Liver (tissue), 9 donors: ENCODE results near the gene ATP7B. TPM values are rescaled to one million over a fixed set of nuclear protein-coding genes. Genes with fewer than 3 reads are reported as not detected.

ENCODE experiments used
- DNase-seq: peaks from one replicate; pipeline ENCODE4 v3.0.0-alpha.2; 2017; ENCODE audit warnings: low spot score
- H3K27ac ChIP-seq, 2 donors: one replicate each; pipeline ENCODE4 v1.7.0; 2013; ENCODE audit warnings: inconsistent platforms in 2 of 2, low read length in 2 of 2, control low read depth in 1 of 2, low read depth in 1 of 2, mild to moderate bottlenecking in 1 of 2
- H3K27me3 ChIP-seq, 4 donors: one replicate each; pipeline versions ENCODE4 v1.6.1 to v1.7.0; 2013; ENCODE audit warnings: low read length in 3 of 4, inconsistent platforms in 1 of 4, mild to moderate bottlenecking in 1 of 4, moderate library complexity in 1 of 4; ENCODE audit not compliant: control insufficient read depth in 4 of 4, insufficient read depth in 4 of 4
- H3K36me3 ChIP-seq, 4 donors: one replicate each; pipeline versions ENCODE4 v1.6.1 to v1.7.0; 2013; ENCODE audit warnings: low read length in 3 of 4, mild to moderate bottlenecking in 3 of 4, low read depth in 1 of 4, moderate library complexity in 1 of 4; ENCODE audit not compliant: control insufficient read depth in 4 of 4, insufficient read depth in 3 of 4
- H3K4me1 ChIP-seq, 4 donors: one replicate each; pipeline versions ENCODE4 v1.6.1 to v1.7.0; 2013; ENCODE audit warnings: low read length in 3 of 4, mild to moderate bottlenecking in 3 of 4, moderate library complexity in 1 of 4; ENCODE audit not compliant: control insufficient read depth in 4 of 4, insufficient read depth in 4 of 4
- H3K4me3 ChIP-seq, 3 donors: one replicate each; pipeline versions ENCODE4 v1.6.1 to v1.7.0; 2013; ENCODE audit warnings: low read length in 3 of 3, control low read depth in 1 of 3, low read depth in 1 of 3, mild to moderate bottlenecking in 1 of 3
- H3K9ac ChIP-seq, 2 donors: one replicate each; pipeline ENCODE4 v1.7.0; 2013; ENCODE audit warnings: low read length in 2 of 2, mild to moderate bottlenecking in 2 of 2, moderate library complexity in 2 of 2, control low read depth in 1 of 2, low read depth in 1 of 2
- H3K9me3 ChIP-seq, 4 donors: one replicate each; pipeline versions ENCODE4 v1.6.1 to v1.7.0; 2013; ENCODE audit warnings: low read length in 3 of 4; ENCODE audit not compliant: control insufficient read depth in 4 of 4
- EGR1 ChIP-seq, 2 donors: IDR thresholded peaks; 2 replicates each; pipeline ENCODE4 v1.6.1; 2016 to 2018; ENCODE audit warnings: antibody characterized with exemption in 2 of 2, low read depth in 2 of 2
- FOXA1 ChIP-seq: IDR thresholded peaks from 2 replicates; pipeline ENCODE4 v1.6.1; 2016; ENCODE audit warnings: antibody characterized with exemption
- FOXA2 ChIP-seq: IDR thresholded peaks from 2 replicates; pipeline ENCODE4 v1.6.1; 2016; ENCODE audit warnings: antibody characterized with exemption
- GABPA ChIP-seq, 2 donors: IDR thresholded peaks in 1 of 2; conservative IDR thresholded peaks in 1 of 2; 2 replicates each; pipeline ENCODE4 v1.6.1; 2016; ENCODE audit warnings: antibody characterized with exemption in 2 of 2, mild to moderate bottlenecking in 1 of 2, moderate library complexity in 1 of 2
- HNF4A ChIP-seq, 2 donors: conservative IDR thresholded peaks; 2 replicates each; pipeline ENCODE4 v1.6.1; 2016; ENCODE audit warnings: antibody characterized with exemption in 2 of 2, mild to moderate bottlenecking in 2 of 2
- HNF4G ChIP-seq: IDR thresholded peaks from 2 replicates; pipeline ENCODE4 v1.6.1; 2016; ENCODE audit warnings: antibody characterized with exemption
- JUND ChIP-seq, 2 donors: IDR thresholded peaks; 2 replicates each; pipeline ENCODE4 v1.6.1; 2016; ENCODE audit warnings: antibody characterized with exemption in 2 of 2
- NR2F2 ChIP-seq: IDR thresholded peaks from 2 replicates; pipeline ENCODE4 v1.6.1; 2016; ENCODE audit warnings: antibody characterized with exemption
- RAD21 ChIP-seq, 2 donors: IDR thresholded peaks; 2 replicates each; pipeline ENCODE4 v1.6.1; 2016; ENCODE audit warnings: antibody characterized with exemption in 2 of 2, mild to moderate bottlenecking in 2 of 2
- RXRA ChIP-seq, 2 donors: IDR thresholded peaks; 2 replicates each; pipeline ENCODE4 v1.6.1; 2017 to 2018; ENCODE audit warnings: antibody characterized with exemption in 2 of 2, mild to moderate bottlenecking in 1 of 2
- SP1 ChIP-seq: IDR thresholded peaks from 2 replicates; pipeline ENCODE4 v1.6.1; 2018; ENCODE audit warnings: antibody characterized with exemption, mild to moderate bottlenecking
- TAF1 ChIP-seq: conservative IDR thresholded peaks from 2 replicates; pipeline ENCODE4 v1.6.1; 2016; ENCODE audit warnings: antibody characterized with exemption, mild to moderate bottlenecking
- ZBTB33 ChIP-seq: IDR thresholded peaks from 2 replicates; pipeline ENCODE4 v1.6.1; 2016; ENCODE audit warnings: antibody characterized with exemption
- whole genome bisulfite sequencing: extraction: QIAGEN DNeasy Blood & Tissue Kit; methylation state at CpG from one replicate; pipeline ENCODE4 v1.1.7; 2013; 5-methylcytosine and 5-hydroxymethylcytosine counted together
- polyA plus RNA-seq, 2 donors: library from polyadenylated mRNA; stranded (reverse) in 1 of 2; unstranded in 1 of 2; fragments of 200-250 nt in 1 of 2; fragments of >200 nt in 1 of 2; fragmentation: Nextera tagmentation in 1 of 2; extraction: Ambion mirVana in 1 of 2; gene quantifications; one replicate each; pipeline versions ENCODE4 v1.2.1 to v1.2.3, GENCODE V29; 2013 to 2015
- total RNA-seq, 2 donors: library from RNA; depleted of rRNA; stranded (reverse); fragments of >200 nt; gene quantifications; one replicate each; pipeline ENCODE4 v1.2.3, GENCODE V29; 2014
- TF ChIP-seq, protein P1 (sequence below): IDR thresholded peaks from 2 replicates; pipeline ENCODE4 v1.6.1; 2016; ENCODE audit warnings: antibody characterized with exemption, mild to moderate bottlenecking
- TF ChIP-seq, protein P2 (sequence below): IDR thresholded peaks from 2 replicates; pipeline ENCODE4 v1.6.1; 2016; ENCODE audit warnings: antibody characterized with exemption
- TF ChIP-seq, protein P3 (sequence below): IDR thresholded peaks from 2 replicates; pipeline ENCODE4 v1.6.1; 2016; ENCODE audit warnings: antibody characterized with exemption
- donor health status: healthy.
- donor health status: healthy.
- donor health status: healthy.
- donor health status: healthy.
- donor health status: healthy.

The ATP7B gene
- total and polyA plus RNA-seq, 4 donors, result 8.0 to 37.7 (median 22.1) TPM

- Histone ChIP-seq H3K27me3 (no peaks in the 10 kb centered on the region), H3K27ac (no peak overlapping the region), H3K4me1 (no peaks in the 10 kb centered on the region), H3K36me3 (no peaks in the 10 kb centered on the region), H3K9ac (no peak overlapping the region), H3K4me3 (no peak overlapping the region), H3K9me3 (peaks cover 0 to 2% (median 0%) of the 10 kb centered on the region in 4 donors)
- TF ChIP-seq ZBTB33, result no peak
- no peak for TF ChIP-seq RXRA (IDR thresholded peaks at IDR 0.05)
- TF ChIP-seq HNF4A (conservative IDR thresholded peaks at IDR 0.05), result no peak
- TF ChIP-seq FOXA2, result no peak
- TF ChIP-seq JUND (IDR thresholded peaks at IDR 0.05), result no peak
- no peak for TF ChIP-seq TAF1
- TF ChIP-seq, protein P1, sequence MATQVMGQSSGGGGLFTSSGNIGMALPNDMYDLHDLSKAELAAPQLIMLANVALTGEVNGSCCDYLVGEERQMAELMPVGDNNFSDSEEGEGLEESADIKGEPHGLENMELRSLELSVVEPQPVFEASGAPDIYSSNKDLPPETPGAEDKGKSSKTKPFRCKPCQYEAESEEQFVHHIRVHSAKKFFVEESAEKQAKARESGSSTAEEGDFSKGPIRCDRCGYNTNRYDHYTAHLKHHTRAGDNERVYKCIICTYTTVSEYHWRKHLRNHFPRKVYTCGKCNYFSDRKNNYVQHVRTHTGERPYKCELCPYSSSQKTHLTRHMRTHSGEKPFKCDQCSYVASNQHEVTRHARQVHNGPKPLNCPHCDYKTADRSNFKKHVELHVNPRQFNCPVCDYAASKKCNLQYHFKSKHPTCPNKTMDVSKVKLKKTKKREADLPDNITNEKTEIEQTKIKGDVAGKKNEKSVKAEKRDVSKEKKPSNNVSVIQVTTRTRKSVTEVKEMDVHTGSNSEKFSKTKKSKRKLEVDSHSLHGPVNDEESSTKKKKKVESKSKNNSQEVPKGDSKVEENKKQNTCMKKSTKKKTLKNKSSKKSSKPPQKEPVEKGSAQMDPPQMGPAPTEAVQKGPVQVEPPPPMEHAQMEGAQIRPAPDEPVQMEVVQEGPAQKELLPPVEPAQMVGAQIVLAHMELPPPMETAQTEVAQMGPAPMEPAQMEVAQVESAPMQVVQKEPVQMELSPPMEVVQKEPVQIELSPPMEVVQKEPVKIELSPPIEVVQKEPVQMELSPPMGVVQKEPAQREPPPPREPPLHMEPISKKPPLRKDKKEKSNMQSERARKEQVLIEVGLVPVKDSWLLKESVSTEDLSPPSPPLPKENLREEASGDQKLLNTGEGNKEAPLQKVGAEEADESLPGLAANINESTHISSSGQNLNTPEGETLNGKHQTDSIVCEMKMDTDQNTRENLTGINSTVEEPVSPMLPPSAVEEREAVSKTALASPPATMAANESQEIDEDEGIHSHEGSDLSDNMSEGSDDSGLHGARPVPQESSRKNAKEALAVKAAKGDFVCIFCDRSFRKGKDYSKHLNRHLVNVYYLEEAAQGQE, result no peak
- no peak for TF ChIP-seq RAD21 (IDR thresholded peaks at IDR 0.05)
- no peak for TF ChIP-seq SP1
- TF ChIP-seq GABPA (IDR thresholded peaks at IDR 0.05 in 1 of 2, conservative IDR thresholded peaks at IDR 0.05 in 1 of 2), result no peak
- TF ChIP-seq HNF4G, result no peak
- no peak for TF ChIP-seq FOXA1
- TF ChIP-seq EGR1 (IDR thresholded peaks at IDR 0.05; ENCODE audit: low read depth in 2 of 2), result no peak
- no peak for TF ChIP-seq NR2F2
- TF ChIP-seq, protein P2, sequence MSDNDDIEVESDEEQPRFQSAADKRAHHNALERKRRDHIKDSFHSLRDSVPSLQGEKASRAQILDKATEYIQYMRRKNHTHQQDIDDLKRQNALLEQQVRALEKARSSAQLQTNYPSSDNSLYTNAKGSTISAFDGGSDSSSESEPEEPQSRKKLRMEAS, result no peak
- TF ChIP-seq, protein P3, sequence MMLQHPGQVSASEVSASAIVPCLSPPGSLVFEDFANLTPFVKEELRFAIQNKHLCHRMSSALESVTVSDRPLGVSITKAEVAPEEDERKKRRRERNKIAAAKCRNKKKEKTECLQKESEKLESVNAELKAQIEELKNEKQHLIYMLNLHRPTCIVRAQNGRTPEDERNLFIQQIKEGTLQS, result no peak
- 79% methylated on average over 7 of the region's 7 CpGs for WGBS
- DNase-seq, result no peak
Observed at GRCh38 chr13:52051400-52051799, 40.1 kb upstream of the ATP7B start.

- H3K36me3 ChIP-seq, result no peaks in the 10 kb centered on the region
- TF ChIP-seq HNF4A (conservative IDR thresholded peaks at IDR 0.05), result no peak
- TF ChIP-seq FOXA2, result no peak
- TF ChIP-seq FOXA1, result no peak
- TF ChIP-seq HNF4G, result no peak
- no peak for TF ChIP-seq SP1
- TF ChIP-seq TAF1, result no peak
- no peak for TF ChIP-seq NR2F2
- no peak for TF ChIP-seq ZBTB33
- TF ChIP-seq RXRA (IDR thresholded peaks at IDR 0.05), result no peak
- no peak for TF ChIP-seq GABPA (IDR thresholded peaks at IDR 0.05 in 1 of 2, conservative IDR thresholded peaks at IDR 0.05 in 1 of 2)
- TF ChIP-seq EGR1 (IDR thresholded peaks at IDR 0.05; ENCODE audit: low read depth in 2 of 2), result no peak
- TF ChIP-seq, protein P1, result no peak
- no peak overlapping the region for H3K4me3 ChIP-seq
- H3K27ac ChIP-seq, result no peak overlapping the region
- peaks cover 0 to 2% (median 0%) of the 10 kb centered on the region in 4 donors for H3K9me3 ChIP-seq
- no peak overlapping the region for H3K9ac ChIP-seq
- H3K27me3 ChIP-seq, result no peaks in the 10 kb centered on the region
- DNase-seq, result no peak
- no peaks in the 10 kb centered on the region for H3K4me1 ChIP-seq
- 84% methylated on average over 2 of the region's 2 CpGs for WGBS
Observed at GRCh38 chr13:52048516-52048915, 37.3 kb upstream of the ATP7B start.
